ENCODE measurements around the gene DIPK1C. TPM values are rescaled to one million over a fixed set of nuclear protein-coding genes. Genes with fewer than 3 reads are reported as not detected.

Gene DIPK1C
- total and polyA plus RNA-seq, 12 donors = 0.70 to 12.9 (median 6.6) TPM

DNA sequence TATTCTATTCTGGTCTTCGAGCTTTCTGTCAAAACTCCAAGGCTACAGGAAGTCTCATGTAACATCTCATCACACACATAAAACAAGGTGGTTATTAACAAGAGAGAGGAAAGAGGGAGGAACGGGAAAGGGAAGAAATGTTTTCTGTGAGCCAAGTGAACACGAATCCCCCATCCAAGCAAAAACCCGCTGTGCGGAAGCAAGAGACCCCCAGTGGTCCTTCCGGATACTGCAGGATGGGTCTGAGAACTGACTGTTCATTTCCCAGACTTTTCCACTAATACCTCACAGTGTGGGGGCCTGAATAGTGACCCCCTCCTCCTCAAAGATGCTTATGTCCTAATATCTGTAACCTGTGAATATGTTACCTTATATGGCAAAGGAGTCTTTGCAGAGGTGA, 19.0 kb upstream of the DIPK1C start:
- intact Hi-C loops (cut with DNase I) = loop anchor here (1.0 to 10.0 kb wide), 5 partner anchors 121 to 281 kb away; no protein-coding TSS in a partner anchor
- H3K36me3 ChIP-seq = no peaks in the 10 kb centered on the region
- H3K27me3 ChIP-seq = no peaks in the 10 kb centered on the region
- 9 to 11% methylated on average over 6 of the region's 6 CpGs for WGBS, 2 donors
- ATAC-seq (peak in 5 of 8 donors; percentile 33 to 76 (median 64)), DNase-seq (peak; percentile 42 to 65)
- H3K4me1 ChIP-seq = peaks cover 0 to 25% (median 4%) of the 10 kb centered on the region in 9 donors
- peaks cover 0 to 6% (median 0%) of the 10 kb centered on the region in 11 donors for H3K9me3 ChIP-seq
- TF ChIP-seq, protein P1, sequence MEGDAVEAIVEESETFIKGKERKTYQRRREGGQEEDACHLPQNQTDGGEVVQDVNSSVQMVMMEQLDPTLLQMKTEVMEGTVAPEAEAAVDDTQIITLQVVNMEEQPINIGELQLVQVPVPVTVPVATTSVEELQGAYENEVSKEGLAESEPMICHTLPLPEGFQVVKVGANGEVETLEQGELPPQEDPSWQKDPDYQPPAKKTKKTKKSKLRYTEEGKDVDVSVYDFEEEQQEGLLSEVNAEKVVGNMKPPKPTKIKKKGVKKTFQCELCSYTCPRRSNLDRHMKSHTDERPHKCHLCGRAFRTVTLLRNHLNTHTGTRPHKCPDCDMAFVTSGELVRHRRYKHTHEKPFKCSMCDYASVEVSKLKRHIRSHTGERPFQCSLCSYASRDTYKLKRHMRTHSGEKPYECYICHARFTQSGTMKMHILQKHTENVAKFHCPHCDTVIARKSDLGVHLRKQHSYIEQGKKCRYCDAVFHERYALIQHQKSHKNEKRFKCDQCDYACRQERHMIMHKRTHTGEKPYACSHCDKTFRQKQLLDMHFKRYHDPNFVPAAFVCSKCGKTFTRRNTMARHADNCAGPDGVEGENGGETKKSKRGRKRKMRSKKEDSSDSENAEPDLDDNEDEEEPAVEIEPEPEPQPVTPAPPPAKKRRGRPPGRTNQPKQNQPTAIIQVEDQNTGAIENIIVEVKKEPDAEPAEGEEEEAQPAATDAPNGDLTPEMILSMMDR (IDR thresholded peaks at IDR 0.05) = peak; percentile 68 to 87 (median 80)
- no peak overlapping the region for H3K4me3 ChIP-seq
- no peak overlapping the region for H3K27ac ChIP-seq

DNA sequence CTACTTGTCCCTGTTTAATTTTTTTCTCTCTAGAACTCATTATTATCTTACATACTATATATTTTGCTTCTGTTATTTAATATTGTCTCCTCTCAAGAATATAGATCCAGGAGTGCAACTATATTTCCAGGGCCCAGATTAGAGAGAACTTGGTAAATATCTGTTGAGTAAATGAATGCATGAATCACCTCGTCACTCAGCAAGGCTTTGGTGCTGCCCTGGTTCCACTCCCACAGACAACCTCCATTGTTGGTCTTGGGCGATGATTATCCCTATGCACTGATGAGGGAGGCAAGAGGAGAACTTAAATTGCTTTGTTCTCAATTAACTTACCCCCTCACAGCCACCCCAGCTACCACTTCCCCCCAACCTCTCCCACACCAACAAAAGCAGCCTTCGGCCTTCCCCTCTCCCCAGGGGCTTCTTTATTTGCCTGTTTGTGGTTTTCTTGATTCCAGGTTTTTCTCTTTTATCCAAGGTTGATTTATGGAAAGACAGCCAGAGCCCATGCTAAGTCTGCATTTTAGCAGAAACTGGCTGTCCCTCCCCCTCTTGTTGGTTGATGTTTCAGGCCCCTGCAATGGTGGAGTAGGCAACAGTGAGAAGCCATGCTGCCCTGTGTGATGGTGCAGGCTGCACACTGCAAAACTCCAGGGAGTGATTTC, 17.0 kb upstream of the DIPK1C start:
- Histone ChIP-seq H3K9me3 (peaks cover 0 to 16% (median 0%) of the 10 kb centered on the region in 11 donors), H3K27ac (no peak overlapping the region), H3K27me3 (no peaks in the 10 kb centered on the region), H3K4me3 (no peak overlapping the region), H3K4me1 (peaks cover 0 to 13% (median 5%) of the 10 kb centered on the region in 9 donors), H3K36me3 (no peaks in the 10 kb centered on the region)
- TF ChIP-seq, protein P1 (IDR thresholded peaks at IDR 0.05) = no peak
- intact Hi-C loops (cut with DNase I) = loop anchor here in 2 of 10 donors (10.0 kb wide), 1 partner anchor 279 kb away; no protein-coding TSS in a partner anchor
- ATAC-seq = no peak
- WGBS, 2 donors = 93 to 94% methylated on average over 3 of the region's 3 CpGs
- no peak for DNase-seq

DNA sequence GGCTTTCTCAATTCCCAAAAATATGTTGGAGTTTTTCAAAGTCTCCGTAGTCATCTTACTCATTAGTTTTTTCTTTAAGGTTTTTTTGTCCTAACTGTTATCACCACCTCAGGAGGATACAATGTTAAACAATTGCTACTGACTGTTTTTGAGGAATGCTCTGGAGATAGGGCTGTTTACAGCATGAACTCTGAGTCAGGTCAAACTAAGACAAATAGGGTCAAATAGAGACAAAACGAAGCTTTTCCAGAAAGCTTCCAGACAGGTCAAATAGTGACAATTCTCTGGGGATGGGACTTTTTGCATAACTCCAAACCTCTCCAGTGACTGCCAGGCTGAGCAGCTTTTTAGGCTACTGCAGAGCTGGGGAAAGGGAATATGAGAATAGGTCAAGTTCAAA, 15.2 kb upstream of the DIPK1C start:
- intact Hi-C loops (cut with DNase I) = loop anchor here in 2 of 10 donors (10.0 kb wide), 1 partner anchor 278 kb away; no protein-coding TSS in a partner anchor
- ATAC-seq (no peak), DNase-seq (no peak)
- Histone ChIP-seq H3K9me3 (peaks cover 0 to 16% (median 0%) of the 10 kb centered on the region in 11 donors), H3K4me3 (no peak overlapping the region), H3K36me3 (no peaks in the 10 kb centered on the region), H3K4me1 (peaks cover 0 to 23% (median 7%) of the 10 kb centered on the region in 9 donors), H3K27me3 (no peaks in the 10 kb centered on the region), H3K27ac (no peak overlapping the region)
- 53% methylated on average over 2 of the region's 2 CpGs for WGBS, 2 donors
- TF ChIP-seq, protein P1 (IDR thresholded peaks at IDR 0.05) = no peak

DNA sequence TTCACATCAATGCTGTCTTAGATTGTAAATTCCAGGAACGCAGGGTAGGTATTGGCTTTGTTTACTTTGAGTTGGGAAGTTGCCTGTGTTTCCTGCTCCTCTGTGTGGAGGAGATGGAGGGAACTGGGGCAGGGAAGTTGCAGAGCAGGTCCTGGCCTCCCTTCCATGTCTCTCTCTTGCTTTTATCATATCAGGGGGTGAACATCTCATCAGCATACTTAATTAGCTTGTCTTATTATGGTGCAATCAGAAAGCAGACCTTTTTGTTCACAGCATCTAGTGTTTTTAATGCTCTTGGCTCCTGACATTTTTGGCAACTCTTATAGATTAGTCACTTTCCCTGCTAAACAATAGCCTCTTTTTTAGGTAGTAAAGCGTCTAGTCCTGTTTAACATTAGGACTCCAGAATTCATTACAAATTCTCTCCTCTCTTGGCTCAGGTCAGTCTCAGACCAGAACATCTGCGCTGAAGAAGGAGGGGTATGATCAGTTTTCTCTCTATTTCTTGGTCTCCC, 11.5 kb upstream of the DIPK1C start:
- ATAC-seq (peak; percentile 61 to 87 (median 76)), DNase-seq (no peak)
- TF ChIP-seq, protein P1 (IDR thresholded peaks at IDR 0.05) = no peak
- intact Hi-C loops (cut with DNase I) = no loop called here
- Histone ChIP-seq H3K36me3 (no peaks in the 10 kb centered on the region), H3K4me1 (peaks cover 0 to 17% (median 7%) of the 10 kb centered on the region in 9 donors), H3K27ac (peak overlapping the region in 2 of 10 donors; percentile 23 to 48), H3K9me3 (peaks cover 0 to 16% (median 0%) of the 10 kb centered on the region in 11 donors), H3K4me3 (no peak overlapping the region), H3K27me3 (no peaks in the 10 kb centered on the region)
- WGBS, 2 donors = 53 to 59% methylated on average over 3 of the region's 3 CpGs

Data from heart right ventricle (tissue), 16 donors.